SW 1271 (cell line): Measurements from ENCODE around the gene RUVBL1.
A peak's percentile ranks its signal among the peaks of the same experiment; 100 is the strongest.

Experiments
- DNase-seq, 2 experiments: peaks; one replicate each; lab custom pipeline; 2025; lab: John Stamatoyannopoulos, UW

The RUVBL1 gene

DNA sequence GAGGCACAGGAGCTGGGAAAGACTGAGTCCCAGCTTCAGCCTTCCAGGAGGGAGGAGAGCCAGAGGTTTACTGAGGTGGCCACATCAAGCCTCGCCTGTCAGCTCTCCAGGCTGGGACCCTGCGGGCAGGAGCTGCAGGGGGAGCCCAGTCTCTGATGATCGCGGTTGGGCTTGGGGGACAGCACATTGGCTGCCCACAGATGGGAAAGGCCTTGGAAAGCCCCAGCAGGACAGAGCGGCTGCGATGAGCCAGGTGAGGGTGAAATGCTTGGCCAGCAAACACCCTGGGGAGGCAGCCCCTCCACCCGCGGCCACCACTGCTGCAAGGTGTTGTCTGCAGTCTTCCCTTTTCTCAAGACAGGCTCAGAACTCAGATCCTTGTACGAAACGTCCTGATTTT is 40.2 kb downstream of the RUVBL1 start:
- DNase-seq = no peak

- no peak for DNase-seq
Observed at GRCh38 chr3:128082546-128082945, 41.1 kb downstream of the RUVBL1 start.

- DNase-seq = no peak
Observed at GRCh38 chr3:128081846-128082245, 41.8 kb downstream of the RUVBL1 start.

DNA sequence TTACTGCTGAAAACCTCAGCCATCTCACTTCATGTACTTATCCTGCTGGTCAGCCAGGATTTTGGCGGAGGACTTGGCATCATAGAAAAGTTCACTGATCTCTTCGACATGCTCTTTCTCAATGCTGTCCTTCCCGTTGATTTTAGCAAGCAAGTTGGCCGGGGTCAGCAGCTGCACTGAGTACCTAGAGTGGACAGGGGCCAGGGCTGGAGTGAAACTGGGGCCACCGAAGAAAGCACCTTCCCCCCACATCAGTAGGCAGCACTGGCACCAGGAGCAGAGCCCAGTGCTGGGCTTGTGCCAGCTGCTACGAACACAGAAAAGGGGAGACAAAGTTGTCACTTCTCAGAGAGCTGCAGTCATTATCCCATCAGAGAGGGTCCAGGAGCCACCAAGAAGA is 42.4 kb downstream of the RUVBL1 start:
- no peak for DNase-seq

GRCh38 chr3:128080323-128081080 is 43.1 kb downstream of the RUVBL1 start:
- DNase-seq = peak; percentile 16 to 19

DNA sequence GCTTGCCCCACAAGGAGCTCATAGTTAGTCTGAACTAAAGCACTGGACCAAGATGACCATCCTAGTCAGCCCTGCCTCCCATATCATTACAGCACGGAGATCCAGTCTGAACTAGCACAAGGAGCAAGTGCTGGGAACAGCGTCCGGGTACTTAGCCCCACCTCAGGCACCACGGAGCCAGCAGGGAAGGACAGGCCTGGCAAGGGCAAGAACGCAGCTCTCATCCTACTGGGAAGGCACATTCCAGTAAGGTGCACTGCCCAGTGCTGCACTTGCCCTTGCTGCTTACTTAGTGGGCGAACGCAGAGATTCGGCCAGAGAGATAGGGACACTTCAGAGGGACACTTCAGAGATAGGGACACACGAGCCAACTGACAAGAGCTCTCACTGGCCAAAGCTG is 43.8 kb downstream of the RUVBL1 start:
- no peak for DNase-seq

GRCh38 chr3:128078875-128079274 is 44.7 kb downstream of the RUVBL1 start:
- no peak for DNase-seq

- no peak for DNase-seq
Observed at GRCh38 chr3:128078322-128078721, 45.3 kb downstream of the RUVBL1 start.

GRCh38 chr3:128077665-128078064 is 45.9 kb downstream of the RUVBL1 start:
- no peak for DNase-seq

DNA sequence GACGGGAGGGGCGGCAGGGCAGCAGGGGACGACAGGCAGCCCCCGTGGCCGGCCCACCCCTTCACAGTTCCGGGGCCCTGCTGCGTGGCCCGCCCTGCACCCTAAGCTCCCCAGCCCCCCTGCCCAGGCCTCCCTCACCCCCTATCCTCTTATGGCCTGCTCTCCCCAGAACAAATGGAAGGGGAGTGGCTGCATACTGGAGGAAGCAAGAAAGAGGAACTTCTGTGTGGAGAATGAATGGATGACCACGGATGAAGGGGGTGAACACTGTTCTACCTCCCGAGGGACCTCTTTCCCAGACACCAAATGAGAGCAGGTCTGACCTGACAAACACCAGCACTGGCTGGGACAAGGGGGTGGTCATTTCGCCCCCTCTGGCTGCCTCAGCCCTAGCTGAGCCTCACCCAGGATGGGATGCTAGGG is 46.4 kb downstream of the RUVBL1 start:
- no peak for DNase-seq

DNA sequence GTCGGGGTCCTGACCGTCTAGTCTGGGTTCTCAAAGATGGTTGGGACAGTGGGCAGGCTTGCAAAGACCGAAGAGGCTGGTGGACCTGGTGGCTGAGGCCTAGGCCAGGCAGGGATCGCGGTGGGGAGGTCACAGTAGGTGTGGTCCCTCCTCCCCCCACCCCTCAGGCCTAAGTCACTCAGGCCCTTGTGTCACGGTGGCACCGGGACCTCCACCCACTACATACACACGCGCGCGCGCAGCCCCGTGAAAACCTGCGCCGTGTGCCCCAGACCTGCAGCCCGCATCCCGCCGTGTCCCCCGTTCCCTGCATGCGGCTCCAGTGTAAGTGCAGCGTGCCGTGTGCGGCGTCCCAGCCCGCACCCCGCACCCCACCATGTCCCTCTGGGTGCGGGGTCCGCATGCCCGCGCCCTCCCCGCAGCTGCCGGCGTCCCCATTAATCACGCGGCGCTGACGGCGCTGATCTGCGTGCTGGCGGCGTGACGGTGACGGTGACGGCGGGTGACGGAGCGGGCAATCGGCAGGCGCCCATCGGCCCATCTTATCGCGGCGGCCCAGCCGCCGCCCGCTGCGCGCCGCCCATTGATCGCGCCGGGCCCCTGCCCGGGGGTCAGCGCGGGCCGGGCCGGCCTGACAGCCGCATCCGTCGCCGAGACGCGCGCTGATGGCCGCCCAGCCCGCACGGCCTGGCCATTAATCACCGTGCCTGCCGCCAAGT is 47.0 kb downstream of the RUVBL1 start:
- no peak for DNase-seq

DNA sequence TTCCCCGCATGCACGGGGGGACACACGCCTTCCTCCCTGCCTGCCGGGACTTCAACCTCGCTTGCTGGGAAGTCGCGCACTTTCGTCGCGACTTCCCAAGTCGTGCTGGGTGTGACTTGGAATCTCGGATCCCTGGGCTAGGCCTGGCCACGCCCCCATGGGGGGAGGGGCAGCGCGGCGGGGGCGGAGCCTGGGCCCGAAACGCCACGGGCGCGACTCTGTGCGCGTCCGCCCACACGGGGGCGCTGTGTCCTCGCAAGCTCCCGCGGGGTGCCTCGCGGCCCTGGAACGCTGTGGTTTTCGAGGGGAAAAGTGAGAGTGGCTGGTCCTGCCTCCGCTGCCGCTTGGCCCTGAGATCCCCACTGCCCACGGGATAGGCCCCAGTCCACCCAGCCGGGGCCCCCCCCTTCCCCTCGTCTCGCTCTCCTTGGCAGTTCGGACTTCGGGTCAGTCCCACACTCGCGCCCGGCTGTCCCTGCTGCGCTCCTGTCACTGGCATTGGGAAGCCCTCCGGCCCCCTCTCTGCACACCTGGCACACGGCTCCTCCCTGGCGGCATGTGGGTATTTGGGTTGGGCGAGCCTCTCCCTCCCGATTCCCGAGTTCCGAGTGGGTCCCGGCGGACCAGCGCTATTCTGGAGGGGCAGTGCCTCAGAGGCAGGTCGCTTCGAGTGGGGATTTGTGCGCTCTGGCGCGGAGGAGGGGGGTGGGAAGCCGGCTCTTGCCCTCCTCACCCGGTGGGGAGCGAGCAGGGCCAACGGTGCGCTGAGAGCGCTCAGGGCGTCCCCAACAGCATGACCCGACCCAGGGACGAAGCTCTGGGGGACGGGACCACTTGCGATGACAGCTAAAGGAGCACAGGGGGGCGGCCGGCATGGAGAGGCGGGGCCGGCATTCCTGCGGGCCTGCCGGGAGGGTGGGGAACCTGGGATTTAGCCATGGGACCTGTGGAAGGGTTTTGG is 47.8 kb downstream of the RUVBL1 start:
- peak; percentile 24 to 48 for DNase-seq

DNA sequence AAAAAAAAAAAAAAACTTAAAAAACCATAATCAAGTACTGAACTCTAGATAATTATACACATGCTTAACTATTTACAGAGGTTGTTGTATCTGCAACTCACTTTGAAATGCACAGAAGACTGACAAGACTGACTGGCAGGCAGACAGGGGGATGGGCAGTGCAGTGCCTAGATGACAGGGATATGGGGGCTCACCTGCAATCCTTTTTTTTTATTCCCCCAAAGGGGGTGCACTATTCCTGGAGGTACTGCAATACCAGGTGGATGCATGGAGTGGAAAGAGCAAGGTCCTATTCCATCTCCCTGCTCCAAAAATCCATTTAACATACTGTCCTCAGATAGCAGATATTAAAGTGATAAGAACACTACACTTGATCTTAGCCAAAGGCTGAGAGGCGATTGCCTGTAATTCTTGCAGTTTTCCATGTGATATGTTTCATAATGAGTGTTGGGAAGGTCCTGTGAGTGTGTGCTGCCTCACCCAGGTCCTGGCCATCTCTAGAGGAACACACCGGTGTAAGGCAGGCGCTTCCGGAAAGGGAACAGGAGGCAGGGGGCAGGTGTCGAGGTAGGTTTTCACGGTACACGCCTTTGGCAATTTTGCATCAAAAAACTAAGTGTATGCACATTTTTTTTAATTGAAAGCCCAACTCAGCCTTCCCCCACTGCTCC is 48.6 kb downstream of the RUVBL1 start:
- no peak for DNase-seq

DNA sequence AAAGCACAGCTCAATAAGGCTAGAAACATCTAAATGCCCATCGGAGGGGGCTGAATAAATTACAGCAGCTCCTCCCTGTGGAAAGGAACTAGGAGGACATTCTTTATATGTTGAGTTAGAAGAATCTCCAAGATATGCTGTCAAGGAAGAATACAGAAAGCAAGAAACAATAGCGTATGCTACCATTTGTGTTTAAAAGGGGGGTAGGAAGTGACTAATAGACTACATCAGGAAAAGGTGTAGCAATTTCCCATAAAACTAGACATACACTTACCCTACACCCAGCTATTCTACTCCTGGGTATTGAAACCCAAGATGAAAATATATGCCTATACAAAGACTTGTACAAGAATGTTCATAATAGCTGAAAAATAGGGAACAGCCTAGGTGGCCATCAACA is 49.8 kb downstream of the RUVBL1 start:
- DNase-seq = no peak

DNA sequence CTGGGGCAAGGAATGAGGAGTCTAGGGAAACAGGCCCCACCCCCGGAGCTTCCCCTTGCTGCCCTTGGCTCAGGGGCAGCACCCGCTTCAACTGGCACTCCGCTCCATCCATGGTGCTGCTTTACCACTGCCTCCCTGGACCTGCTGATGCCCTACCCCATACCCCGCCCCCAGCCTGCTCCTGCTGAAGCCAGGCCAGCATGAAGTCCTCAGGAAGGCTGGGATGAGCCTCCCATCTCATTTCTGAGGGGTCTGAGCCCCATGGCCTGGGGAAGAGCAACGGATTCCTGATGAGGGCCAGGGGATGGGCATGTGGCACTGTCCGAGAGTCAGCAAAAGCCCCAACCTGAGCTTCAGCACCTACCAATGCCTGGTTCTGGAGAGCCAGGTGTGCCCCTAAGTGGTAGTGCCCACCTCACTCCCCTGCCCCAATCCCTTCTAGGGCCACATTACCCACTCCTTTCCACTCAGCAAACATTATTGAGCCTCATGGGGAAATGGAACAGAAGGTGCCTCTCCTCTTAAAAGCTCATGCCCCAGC is 50.4 kb downstream of the RUVBL1 start:
- no peak for DNase-seq

DNA sequence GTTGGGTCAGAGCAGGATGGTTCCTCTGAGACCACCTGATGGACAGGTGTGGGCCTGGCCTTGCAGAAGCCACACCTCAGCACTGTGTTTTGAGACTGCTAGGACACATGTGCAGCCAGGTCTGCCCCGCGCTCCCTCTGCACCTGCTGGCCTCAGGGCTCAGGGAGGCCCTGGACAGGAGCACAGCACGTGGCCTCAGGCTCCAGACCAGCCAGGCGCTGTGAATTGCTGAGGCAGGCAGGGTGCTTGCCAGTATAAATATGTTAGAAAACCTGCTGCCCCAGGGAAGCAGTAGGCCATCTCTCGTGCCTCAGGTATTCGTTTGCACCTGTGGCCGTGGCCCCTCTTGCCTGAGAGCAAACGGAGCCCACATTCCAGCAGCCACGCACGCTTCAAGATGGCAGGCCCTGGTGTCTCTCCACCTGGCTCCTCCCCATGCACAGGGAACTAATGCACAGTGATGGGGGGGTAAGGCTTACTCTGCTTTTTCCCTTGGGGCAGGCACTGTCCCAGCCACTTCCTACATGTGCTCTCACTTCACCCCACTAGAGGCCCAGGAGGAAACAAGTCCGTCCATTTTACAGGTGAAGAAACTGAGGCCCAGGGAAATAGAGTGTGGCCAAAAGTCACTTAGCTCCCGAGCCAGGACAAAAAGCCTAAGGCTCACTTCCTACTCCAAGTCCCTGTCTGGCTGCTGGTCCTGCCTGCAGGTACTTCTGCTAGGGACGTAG is 51.0 kb downstream of the RUVBL1 start:
- no peak for DNase-seq

GRCh38 chr3:128071771-128072453 is 51.7 kb downstream of the RUVBL1 start:
- DNase-seq = no peak

DNA sequence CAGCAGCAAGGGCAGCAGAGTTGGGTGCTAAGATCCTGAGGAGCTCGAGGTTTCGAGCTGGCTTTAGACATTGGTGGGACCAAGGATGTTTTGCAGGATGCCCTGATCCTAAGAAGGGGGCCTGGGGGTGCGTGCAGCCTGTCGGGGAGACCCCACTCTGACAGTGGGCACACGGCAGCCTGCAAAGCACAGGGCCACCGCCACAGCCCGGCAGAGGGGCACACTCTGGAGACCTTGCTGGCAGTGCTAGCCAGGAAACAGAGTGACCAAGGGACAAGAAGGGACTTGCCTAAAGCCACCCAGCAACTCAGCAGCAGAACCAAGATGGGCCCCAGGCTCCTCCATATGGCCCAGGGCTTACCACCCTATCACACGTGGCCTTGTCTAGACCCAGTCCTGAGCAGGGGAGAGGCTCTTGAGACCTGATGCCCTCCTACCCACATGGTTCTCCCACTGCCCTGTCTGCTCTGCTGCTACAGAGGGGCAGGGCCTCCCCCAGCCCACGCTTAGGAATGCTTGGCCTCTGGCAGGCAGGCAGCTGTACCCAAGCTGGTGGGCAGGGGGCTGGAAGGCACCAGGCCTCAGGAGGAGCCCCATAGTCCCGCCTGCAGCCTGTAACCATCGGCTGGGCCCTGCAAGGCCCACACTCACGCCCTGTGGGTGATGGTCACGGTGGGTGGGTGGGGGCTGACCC is 52.6 kb downstream of the RUVBL1 start:
- no peak for DNase-seq

DNA sequence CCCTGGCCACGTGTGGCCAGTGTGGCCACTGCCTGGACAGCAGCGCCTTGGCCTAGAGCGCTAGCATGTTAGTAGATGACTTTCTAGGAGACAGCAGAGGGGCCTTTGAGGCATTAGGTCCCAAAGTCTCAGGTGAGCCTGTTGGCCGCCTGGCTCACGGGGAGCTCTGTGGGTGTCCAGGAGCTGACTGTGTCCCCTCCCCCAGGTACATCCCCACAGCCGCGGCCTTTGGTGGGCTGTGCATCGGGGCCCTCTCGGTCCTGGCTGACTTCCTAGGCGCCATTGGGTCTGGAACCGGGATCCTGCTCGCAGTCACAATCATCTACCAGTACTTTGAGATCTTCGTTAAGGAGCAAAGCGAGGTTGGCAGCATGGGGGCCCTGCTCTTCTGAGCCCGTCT is 54.3 kb downstream of the RUVBL1 start:
- no peak for DNase-seq

DNA sequence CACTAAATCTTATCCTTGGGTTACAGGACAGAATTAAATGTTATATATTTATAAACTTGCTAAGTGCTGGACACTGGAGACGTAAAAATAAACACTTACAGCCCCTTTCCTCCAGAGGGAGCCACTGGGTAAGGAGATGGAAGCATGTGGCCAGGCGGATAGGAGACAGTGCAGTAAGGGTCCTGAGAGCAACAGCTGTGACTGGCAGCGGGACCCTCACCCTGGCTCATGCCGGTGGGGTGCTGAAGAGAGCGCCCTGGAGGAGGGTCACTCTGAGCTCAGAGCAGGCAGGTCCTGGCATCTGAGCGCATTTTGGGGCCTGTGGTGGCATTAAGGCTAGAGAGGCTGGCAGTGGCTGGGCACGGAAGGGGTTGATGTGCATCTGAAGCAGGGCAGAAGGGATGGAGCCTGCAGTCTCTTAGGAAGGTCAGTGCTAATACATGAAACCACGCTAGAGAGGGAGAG is 55.4 kb downstream of the RUVBL1 start:
- peak; percentile 29 to 57 for DNase-seq
